GM19395 (cell line): Measurements from ENCODE around the gene FAM43B.
"Not testable (repeated sequence)": the region's sequence is repeated elsewhere in the genome, so short reads cannot be mapped to it uniquely, and the experiment has no call there.

Experiments
- ATAC-seq: cut with Tn5 transposase; IDR thresholded peaks from one replicate; pipeline ENCODE4 v1.9.1; 2021; ENCODE audit warnings: mild to moderate bottlenecking, moderate library complexity; ENCODE audit not compliant: unreplicated experiment

Gene FAM43B

GRCh38 chr1:20551945-20552727 is at the start of gene FAM43B:
Gene FAM43B, plus strand, starts transcription at chr1:20552573. Its CDS starts 401 bp downstream, at chr1:20552974.
- ATAC-seq, result no peak

- ATAC-seq, result no peak
These were observed 46.9 kb upstream of the FAM43B start for GRCh38 chr1:20505488-20505887.

- peak; percentile 22 for ATAC-seq
These were observed 45.2 kb upstream of the FAM43B start for GRCh38 chr1:20507248-20507563.

- ATAC-seq, result peak; percentile 92
These were observed 44.6 kb upstream of the FAM43B start, which contains the start of gene MUL1 for GRCh38 chr1:20507564-20508410. Gene MUL1, minus strand, starts transcription at chr1:20508151. Its CDS starts 127 bp downstream, at chr1:20508024.

GRCh38 chr1:20508411-20508771 is 44.0 kb upstream of the FAM43B start:
- ATAC-seq, result no peak

- ATAC-seq, result no peak
These were observed 40.6 kb upstream of the FAM43B start for GRCh38 chr1:20511518-20512428.

GRCh38 chr1:20519609-20520262 is 32.6 kb upstream of the FAM43B start:
- not testable (repeated sequence) for ATAC-seq

- ATAC-seq, result no peak
These were observed 30.2 kb upstream of the FAM43B start for GRCh38 chr1:20521960-20522861.

GRCh38 chr1:20526267-20526666 is 26.1 kb upstream of the FAM43B start:
- ATAC-seq, result no peak

GRCh38 chr1:20528221-20528620 is 24.2 kb upstream of the FAM43B start:
- ATAC-seq, result no peak

- ATAC-seq, result no peak
These were observed 22.1 kb upstream of the FAM43B start for GRCh38 chr1:20530306-20530705.

GRCh38 chr1:20530901-20531300 is 21.5 kb upstream of the FAM43B start:
- ATAC-seq, result no peak

GRCh38 chr1:20533635-20534034 is 18.7 kb upstream of the FAM43B start:
- ATAC-seq, result no peak

- no peak for ATAC-seq
These were observed 17.5 kb upstream of the FAM43B start for GRCh38 chr1:20534659-20535417.

GRCh38 chr1:20538227-20538626 is 14.1 kb upstream of the FAM43B start:
- ATAC-seq, result no peak

GRCh38 chr1:20538760-20539551 is 13.4 kb upstream of the FAM43B start:
- no peak for ATAC-seq

GRCh38 chr1:20540281-20540680 is 12.1 kb upstream of the FAM43B start:
- no peak for ATAC-seq

GRCh38 chr1:20546637-20547036 is 5.7 kb upstream of the FAM43B start:
- no peak for ATAC-seq
